NCI-H774 (cell line): ENCODE data around the gene SH3PXD2A.

Experiments
- DNase-seq: peaks from one replicate; lab custom pipeline; 2025; lab: John Stamatoyannopoulos, UW

SH3PXD2A gene

GRCh38 chr10:103603382-103603781 is 252.0 kb downstream of the SH3PXD2A start:
- no peak for DNase-seq

- DNase-seq, result no peak
Measured at GRCh38 chr10:103602852-103603155, 252.6 kb downstream of the SH3PXD2A start.

- no peak for DNase-seq
Measured at GRCh38 chr10:103602028-103602851, 253.1 kb downstream of the SH3PXD2A start.

GRCh38 chr10:103600956-103601569 is 254.3 kb downstream of the SH3PXD2A start:
- no peak for DNase-seq

- no peak for DNase-seq
Measured at GRCh38 chr10:103600325-103600724, 255.1 kb downstream of the SH3PXD2A start.

DNA sequence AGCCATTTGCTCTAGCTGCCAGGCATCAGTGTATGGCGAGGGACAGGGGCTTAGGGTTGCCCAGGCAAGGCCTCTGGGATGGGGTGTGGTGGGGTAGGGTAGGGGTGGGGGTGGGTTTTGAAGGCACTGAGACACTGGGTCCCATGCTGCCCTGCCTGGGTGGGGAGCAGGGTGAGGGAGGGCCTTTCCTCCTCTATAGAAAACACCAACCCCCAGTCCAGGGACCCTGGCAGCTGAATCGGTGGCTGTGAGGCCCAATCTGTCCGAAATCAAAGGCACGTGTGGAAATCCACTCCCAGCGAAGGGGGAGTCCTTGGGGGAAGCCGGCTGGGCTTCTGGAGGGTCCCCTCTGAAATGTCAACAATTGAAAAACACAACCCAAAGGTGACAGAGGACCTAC is 255.5 kb downstream of the SH3PXD2A start:
- no peak for DNase-seq

GRCh38 chr10:103599211-103599610 is 256.2 kb downstream of the SH3PXD2A start:
- no peak for DNase-seq

- DNase-seq, result peak; percentile 12
Measured at GRCh38 chr10:103598654-103599115, 256.7 kb downstream of the SH3PXD2A start.

DNA sequence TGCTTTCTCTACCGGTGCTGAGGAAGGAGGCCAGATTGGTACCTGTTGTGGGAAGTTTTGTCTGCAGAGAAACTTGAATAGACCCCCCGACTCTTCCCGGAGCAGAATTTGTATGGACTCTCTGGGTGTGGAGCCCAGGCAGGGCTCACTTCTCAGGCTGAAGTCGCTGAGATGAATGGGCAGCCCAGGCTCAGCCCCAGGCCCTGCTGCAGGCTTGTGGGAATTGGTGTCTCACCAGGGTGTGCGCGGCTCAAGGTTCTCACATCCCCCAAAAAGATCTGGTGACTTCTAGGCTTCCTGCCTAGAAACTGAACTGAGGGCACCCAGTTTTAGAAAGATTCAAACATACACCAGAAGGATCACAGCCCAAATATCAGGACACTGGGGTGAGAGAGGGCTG is 258.4 kb downstream of the SH3PXD2A start:
- DNase-seq, result no peak

DNA sequence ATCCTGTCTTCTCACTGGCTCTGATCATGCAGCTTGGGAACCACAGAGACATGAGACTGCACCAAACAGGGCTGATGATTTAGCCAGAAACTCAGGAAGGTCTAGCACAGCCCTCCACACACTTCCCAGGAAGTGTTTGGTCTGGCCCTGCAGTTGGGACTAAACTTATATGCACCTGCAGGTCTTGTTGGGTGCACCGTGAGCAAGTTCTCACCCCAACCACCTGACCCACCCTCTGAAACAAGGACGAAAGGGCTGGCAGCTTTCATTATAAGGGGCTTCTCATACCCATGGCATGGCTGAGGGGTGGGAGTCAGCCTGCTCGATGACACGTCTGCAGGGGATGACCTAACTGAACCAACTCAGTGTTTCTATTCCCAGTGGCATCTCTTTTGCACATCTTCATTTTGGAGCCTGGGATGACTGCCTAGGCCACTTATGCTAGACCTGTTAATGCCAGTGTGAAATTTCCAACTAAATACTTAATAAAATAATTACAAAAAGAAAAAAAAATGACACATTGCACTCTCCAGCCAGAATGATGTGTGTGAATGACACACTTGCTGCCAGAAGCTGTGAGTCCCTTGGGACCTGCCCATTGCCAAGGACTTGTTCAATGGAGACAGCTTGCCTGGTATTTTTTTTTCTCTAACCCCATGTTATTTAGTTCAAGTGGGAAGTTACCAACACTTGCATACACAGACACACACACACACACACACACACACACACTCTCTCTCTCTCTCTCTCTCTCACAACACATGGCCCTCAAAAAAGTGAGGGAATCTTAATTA is 259.2 kb downstream of the SH3PXD2A start:
- no peak for DNase-seq

DNA sequence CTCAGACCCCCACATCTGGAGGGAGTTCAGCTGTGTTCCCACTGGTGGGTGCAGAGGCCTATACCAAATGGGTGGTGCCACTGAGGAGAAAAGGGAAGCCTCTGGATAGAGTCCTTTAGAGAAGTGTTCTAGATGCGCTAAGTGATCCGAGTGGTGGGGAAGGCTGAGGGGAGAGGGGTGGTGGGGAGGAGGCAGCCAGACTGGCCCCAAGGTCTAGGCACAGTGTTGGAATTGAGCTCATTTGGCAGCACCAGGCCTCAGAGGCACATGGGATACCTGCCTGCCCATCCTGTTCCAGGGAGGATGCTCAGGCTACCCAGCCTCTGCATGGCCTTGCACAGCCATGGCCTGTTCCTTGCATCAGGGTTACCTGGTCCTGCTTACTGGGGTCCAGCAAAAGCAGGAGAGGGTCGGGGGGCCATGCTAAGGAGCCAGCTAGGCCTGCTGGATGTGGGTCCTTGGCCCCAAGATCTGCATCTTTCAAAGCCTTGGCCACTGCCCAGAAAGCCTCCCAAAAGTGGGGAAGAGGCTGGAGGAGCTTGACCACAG is 262.3 kb downstream of the SH3PXD2A start:
- DNase-seq, result no peak

GRCh38 chr10:103592186-103593021 is 263.0 kb downstream of the SH3PXD2A start:
- no peak for DNase-seq

DNA sequence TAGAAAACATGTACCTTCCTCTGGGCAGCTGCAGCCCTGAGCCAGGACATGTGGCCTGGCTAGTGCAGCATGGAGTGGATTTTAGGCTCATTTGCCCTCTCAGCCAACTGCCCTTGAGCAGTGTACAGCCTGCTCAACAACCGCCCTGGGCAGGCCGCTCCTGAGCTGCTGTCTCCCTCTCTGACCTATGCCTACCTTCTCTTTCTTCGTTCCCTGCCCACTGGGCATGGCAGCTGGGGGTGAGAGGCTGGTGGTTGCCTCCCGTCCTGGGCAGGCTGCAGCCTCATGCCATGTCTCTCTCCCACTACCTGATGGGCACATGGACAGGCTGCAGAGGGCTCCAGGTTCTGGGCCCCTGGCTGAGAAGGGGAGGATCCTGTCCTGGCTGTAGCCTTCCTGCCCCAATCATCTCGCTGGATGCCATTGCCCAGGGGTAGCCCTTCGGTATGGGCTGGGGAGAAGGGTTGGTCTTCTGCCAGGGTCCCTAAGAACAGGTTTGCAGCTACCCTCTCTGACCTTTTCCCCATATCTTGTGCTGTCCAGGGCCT is 264.6 kb downstream of the SH3PXD2A start:
- DNase-seq, result no peak

GRCh38 chr10:103590060-103590459 is 265.3 kb downstream of the SH3PXD2A start:
- DNase-seq, result no peak

DNA sequence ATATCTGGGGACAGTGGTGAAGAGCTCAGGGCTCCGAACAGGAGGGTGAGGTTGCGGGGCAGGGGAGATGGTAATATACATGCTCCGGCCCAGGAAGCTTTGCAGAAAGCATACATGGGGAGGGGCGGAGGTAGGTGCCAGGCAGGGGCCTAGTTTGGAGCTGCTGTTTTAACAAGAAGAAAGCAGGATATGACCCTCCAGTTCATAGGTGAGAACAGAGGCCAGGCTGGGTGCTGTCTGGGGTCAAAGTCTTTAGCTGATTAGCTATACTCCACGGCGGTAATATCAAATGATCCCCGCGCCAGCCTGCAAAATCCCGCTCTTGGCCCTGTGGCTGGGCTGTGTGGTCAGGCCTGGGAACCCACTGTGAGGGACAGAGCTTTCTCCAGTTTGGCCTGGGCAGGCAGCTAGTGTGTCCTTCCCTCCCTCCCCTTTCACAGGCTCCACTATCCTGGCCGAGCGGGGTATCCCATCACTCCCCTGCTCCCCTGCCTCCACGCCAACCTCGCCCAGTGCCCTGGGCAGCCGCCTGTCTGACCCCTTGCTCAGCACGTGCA is 266.2 kb downstream of the SH3PXD2A start:
- DNase-seq, result no peak

- DNase-seq, result no peak
Measured at GRCh38 chr10:103587073-103587472, 268.3 kb downstream of the SH3PXD2A start.

GRCh38 chr10:103585011-103585405 is 270.4 kb downstream of the SH3PXD2A start:
- no peak for DNase-seq

DNA sequence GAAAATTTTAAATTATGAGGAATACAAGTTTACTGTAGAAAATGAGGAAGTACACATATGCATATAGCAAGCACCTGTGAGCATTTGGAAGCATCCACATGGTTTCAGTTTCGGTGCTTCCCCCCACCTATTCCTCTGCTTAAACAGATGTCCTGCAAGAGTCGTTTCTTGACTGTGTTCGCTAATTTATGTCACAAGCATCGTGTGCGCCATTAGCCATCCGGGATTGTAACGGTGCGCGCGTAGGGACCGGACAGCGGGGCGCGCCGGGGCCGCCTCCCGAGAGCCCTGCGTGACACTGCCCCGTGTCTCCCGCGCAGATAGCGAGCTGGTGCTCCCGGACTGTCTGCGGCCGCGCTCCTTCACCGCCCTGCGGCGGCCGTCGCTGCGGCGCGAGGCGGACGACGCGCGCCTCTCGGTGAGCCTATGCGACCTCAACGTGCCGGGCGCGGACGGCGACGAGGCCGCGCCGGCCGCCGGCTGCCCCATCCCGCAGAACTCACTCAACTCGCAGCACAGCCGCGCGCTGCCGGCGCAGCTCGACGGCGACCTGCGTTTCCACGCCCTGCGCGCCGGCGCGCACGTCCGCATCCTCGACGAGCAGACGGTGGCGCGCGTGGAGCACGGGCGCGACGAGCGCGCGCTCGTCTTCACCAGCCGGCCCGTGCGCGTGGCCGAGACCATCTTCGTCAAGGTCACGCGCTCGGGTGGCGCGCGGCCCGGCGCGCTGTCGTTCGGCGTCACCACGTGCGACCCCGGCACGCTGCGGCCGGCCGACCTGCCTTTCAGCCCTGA is 271.0 kb downstream of the SH3PXD2A start:
- no peak for DNase-seq

DNA sequence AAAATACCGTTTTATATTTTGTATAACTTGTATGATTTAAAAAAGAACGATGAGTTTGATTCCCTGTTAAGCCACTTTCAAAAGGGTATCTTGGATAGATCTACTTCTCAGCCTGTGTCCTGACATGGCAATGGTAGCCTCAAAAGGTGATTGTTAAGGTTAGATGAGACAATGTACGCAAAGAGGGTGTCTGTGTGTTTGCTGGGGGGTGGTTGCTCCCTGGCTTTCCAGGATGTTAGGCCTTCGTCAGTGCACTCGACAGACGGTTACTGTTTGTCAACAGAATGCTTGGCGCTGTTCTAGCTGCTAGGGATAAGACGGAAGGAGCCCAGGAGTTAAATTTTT is 271.5 kb downstream of the SH3PXD2A start:
- no peak for DNase-seq
